ENCODE results near the gene LRBA.
"Not testable (repeated sequence)": the region's sequence is repeated elsewhere in the genome, so short reads cannot be mapped to it uniquely, and the experiment has no call there.

LRBA gene

DNA sequence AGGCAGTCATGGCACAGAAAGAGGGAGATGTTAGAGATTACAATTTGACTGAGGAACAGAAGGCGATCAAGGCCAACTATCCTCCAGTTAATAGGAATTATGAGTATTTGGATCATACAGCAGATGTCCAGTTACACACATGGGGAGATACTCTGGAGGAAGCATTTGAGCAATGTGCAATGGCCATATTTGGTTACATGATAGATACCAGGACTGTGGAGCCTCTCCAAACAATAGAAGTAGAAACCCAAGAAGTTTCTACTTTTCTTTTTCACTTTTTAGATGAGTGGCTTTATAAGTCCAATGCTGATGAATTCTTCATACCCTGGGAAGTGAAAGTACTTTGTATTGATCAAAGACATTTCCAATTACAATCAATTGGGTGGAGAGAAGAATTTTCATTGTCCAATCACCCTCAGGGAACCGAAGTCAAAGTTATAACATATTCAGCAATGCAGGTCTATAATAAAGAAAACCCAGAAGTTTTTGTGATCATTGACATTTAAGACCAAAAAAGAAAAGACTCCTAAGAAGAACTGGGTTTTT, 294.0 kb downstream of the LRBA start:
- no peak for DNase-seq

DNA sequence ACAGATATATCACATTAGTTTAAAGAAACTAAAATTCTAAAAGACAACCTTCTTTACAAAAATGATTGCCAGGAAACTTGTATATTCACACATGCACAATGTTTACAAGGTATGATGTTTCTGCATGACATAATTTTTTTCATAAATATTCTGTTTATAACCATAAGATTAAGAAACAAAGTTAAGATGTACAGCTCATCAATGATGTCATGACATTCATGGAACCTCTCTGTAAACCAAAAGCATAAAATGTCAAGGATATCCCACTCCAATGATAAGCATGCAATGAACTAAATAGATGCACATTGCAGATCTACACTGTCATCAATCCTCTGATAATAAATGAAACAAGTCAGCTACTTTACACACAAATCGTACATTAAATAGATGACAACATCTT, 297.1 kb downstream of the LRBA start:
- DNase-seq: no peak

DNA sequence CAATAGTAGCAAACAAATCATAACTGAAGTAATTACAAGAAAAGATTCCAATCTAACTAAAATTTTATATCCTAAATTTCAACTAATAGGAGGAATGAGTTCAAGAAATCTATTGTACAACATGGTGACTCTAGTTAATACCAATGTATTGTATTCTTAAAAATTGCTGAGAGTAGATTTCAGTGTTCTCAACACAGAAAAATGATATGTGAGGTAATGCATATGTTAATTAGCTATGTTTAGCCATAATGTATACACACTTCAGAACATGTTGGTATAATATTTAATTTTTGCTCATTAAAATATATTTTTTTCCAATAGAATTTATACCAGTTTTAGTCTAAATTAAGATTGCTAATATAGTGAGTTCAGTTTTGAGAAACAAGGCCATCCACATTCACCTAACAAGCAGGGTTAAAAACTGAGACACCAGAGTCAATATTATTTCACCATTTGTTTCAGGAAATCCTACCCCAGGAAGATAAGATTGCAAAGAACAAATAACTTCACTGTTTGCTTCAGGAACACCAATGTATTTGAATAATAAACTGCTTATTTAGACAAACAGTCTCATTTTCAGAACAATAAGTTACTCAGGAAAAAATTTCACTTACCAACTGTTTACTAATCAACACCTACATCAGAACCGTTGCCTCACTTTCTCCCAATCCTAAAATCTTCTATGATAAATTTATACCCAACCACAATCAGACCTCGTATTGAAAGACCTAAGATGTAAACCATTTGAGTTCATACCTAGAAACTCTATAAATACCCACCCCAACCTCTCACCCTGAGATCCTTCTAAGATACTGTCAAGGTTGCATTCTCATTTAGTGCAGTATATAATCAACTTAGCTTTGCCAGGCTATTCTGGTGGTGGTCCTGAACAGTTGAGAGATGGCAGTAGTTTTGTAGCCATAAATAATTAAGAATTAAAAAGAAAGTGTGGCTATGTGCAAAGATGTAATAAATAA, 300.3 kb downstream of the LRBA start:
- DNase-seq: no peak

DNA sequence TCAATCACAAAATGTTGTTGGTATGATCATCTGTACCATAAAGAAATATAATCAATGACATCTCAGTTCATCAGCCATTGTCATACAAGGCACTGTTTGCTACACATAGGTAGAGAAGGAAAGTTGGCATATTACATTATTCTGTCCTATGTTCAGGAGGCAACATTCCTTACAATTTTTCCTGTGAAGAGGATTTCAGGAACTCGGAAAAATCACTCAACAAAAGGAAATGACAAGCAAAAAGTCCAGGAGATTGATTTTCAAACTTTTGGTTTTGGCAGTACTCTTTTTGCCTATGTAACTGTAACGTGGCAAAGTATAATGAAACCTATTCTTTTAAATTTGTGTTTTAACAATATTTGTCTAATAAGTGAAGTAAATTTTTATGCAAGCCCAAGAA, 301.8 kb downstream of the LRBA start:
- no peak for DNase-seq

DNA sequence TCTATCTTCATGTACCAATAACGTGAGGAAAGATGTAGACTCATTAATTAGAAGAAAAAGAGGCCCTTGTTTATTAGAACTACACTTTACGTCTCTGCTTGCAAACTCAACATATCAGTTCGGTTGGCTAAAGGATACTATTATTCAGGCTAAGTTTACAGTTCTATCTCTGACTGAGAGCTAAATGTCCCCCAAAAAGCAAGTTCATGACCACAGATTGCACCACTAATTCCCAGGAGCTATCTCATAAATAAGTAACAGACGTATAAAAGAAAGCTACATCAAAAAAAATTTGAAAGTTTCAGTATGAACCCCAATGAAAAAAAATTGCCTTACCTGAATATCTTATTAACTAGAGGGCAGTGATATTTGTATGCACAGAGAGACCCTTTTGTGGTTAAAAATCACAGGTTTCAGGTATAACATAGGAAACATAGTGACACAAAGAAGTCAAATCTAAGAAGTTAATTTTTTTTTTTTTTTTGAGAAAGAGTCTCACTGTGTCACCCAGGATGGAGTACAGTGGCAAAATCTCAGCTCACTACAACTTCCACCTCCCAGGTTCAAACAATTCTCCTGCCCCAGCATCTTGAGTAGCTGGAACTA, 304.2 kb downstream of the LRBA start:
- no peak for DNase-seq

DNA sequence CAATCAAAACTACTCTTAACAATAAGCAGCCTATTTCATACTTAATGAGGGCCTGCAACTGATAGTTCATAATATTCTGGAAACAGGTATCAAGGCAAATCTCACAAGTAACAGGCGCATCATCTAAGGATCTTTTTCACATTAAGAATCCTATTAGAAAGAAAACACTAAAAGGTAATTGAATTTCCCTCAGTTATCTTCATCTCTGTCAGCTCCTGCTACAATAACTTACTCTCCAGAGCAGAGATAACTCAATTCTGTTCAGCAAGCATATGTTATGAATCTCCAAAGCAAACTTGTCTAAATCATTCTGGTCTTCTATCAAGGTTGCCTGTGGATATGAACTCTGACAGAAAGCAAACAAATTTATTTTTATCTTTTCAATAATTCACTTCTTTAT, 307.1 kb downstream of the LRBA start:
- DNase-seq: no peak

DNA sequence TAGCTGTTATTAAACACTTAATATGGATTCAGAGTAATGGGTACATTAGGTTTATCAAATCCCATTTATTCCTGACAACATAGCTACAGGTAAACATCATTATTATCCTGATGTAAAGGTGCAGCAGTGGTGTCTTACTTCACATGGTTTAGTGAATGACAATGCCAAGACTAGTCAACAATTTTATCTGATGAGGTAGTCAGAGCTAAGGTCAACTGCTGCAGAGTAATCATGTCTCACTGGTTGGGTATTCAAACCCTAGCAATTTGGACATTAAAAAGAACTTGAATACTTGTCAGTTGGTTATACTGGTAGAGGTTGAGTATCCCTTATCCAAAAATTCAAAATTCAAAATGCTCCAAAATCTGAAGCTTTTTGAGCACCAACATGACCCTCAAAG, 315.5 kb downstream of the LRBA start:
- DNase-seq: no peak

DNA sequence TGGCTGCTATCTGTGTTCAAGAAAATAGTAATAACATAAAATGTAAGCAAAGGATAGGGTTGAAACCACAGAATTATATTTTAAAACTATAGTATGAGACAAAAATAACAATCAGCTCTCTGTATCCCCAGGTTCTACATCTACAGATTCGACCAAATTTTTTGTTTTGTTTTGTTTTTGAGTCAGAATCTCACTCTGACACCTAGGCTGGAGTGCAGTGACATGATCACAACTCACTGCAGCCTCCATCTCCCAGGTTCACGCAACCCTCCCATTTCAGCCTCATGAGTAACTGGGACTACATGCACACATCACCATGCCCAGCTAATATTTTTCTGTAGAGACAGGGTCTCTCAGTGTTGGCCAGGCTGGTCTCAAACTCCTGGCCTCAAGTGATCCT, 319.9 kb downstream of the LRBA start:
- DNase-seq: no peak

DNA sequence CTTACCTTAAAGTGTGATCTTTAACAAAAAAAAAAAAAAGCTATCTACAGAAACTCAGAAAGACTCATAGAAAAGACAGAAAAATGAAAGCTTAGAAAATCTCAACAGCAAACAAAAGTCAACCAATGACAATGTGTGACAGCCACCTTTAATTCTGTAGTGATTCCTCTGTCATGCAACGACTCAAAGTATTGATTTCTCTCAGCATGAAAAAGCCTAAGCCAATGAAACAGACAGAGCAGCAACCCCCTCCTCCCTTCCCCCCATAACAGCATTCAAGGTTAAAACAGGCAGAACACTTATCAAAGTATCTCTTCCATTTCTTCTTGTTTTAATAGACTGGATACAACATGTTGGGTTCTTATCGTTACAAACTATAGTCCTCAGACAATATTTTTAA, 320.6 kb downstream of the LRBA start:
- DNase-seq: no peak

DNA sequence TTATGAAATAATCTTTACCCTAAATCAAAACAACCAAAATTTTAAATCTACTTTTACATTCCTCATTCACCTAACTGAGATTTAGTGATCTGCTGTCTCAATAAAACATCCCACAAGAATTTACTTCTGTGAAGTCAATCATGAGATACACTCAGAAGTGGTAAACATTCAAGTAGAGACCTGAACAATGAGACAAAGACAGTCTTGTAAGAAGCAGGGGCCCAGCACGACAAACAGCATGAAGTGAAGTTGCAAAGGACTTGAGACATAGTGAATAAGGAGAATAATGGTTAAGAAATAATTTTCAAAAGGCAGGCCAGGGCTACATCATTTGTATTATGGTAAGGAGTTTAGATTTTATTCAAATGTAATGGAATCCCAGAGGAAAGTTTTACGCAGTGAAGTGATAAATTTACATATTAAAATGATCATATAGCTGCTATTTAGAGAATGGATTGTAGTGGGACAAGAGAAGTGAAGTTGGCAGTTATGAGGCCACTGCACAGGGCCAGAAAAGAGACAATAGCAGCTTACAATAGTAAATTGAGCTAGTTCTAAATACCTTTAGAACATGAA, 331.2 kb downstream of the LRBA start:
- DNase-seq: no peak

DNA sequence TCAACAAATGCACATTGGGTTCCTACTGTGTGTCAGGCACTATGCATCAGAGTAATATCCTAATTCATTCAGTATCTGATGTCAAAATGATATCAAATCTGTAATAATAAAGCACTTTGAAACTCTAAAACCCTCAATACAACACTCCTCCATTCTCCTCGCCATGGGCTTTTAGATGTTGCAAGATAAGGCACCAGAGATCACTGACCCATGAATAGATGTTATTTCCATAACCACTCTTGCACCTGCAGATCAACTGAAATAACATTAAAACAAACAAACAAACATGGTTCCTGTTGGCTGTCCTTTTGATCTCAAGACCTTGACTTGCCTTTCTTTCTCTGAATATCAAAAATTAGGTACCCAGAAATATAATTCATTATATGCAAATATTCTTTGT, 333.0 kb downstream of the LRBA start:
- no peak for DNase-seq

DNA sequence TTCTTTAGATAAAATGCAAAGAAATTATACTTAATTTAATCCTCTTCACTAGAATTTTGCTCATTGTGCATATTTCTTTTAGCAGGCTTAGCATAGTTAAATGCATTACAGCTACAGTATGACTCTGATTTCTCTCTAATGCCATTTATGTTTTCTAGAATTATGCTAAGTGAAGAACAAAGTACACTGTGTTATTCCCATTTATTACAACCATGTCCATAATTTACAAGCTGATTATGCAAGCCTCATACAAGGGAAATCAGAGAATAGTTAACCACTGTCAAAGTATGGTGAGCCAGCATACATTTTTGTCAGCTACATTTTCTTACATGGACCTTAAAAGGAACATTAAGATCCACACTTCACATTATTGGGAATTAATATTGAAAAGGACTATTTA, 334.0 kb downstream of the LRBA start:
- no peak for DNase-seq

DNA sequence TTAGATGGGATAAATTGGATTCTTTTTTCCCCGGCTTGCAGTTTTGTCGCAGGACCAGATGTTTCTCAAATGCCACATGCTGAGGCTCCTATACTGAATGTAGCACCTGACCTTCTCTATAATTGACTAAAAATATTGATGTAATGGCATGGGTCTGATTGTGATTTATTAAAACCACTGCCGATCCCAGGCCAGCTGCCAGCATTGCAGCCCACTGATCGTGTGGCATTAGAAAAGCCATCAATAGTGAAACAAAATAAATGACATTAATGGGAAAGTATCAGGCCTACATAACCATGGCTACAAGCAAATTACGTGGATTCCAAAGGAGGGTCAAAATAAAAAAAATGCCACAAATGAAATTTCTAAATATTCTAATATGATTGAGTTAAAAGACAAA, 334.4 kb downstream of the LRBA start:
- no peak for DNase-seq

DNA sequence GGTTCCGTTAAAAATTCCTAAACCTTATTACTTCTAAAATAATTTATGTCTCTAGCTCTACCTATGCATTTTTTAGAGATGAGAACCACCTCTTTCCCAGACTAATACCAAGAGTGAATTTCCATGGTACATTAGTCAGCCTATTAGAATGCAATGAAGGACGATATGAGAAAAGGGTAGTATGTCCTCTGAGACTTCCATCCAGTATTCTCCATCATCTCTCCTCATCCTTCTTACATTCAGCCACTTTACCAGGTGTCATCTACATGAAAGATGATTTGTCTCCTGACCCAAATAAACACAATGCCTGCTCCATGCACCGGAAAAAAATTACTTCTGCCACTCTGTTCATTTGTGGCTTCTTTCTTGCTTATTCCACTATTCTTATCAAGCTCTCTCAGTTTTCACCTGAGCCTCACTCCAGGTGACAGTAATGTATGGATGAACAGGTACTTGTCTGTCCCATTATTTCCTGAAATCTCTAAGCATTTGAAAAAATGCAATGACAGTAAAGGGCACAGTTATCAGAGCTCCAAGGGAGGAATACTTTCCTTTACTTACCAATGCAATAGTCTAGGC, 335.2 kb downstream of the LRBA start:
- DNase-seq: no peak

DNA sequence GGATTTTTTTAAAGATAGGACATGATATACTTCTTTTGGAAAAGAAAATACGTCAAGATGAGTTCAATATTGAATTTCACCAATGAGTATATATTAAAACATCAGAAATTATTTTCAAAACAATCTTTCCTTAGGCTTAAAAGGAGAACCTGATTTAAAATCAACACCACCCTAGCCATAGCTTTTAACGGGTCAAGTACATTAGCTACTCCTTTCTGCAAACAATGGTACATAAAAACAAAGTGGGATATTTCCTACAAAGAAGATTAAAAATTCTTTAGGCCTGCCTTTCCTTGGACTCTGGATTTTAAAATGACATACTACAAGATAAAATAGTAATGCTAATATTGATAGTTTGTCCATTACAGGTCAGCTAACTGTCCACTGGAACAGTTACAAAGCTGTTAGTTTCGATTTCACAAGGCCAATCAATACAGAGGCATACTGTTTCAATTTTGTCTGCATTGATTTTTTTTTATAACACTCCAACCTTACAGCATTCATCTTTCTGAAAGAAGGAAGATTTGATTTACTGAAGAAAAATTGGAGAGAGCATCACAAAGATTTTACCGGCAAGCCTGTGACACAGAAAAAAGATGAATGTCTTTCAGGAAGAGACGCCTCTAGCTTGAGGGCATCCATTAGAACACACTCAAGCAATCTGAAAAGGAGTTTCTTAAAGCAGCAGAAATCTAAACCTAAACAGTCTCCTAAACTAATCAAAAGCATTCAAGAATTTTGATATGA, 335.9 kb downstream of the LRBA start:
- DNase-seq: no peak

DNA sequence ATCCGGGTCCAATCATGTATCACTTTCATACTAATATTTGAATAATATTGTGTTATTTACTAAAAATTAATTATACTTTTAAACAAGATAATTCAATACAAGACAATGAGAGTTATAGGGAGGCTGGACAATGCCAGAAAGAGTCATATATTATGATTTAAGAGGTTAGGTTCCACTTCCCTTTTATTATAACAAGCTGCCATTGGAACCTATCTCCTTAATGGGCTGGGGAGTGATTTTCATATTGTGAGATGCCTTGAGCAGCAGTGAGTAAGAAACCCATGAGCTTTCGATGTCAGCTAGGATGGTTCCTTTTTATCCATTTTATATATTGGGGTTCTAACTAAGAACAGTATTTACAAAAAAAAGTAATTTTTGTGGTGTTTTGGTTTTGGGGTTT, 341.3 kb downstream of the LRBA start:
- DNase-seq: no peak

DNA sequence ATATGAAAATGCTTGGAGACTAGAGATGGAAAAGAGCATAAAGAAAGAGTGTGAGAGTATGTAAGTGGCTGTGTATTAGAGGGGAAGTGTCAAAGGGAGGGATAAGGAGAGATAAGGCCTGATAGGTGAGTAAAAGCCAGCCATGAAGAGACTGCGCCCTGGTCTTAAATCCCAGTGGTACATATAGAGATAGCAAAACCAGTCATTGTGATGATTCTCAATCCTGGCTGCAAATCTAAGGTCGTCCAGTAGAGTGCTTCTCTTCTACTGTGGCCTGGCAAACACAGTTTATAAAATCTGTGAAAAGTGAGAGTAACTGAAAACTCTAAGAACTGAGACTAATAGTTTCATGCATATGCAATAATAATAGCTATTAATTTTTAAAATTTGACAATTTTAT, 346.3 kb downstream of the LRBA start:
- DNase-seq: no peak

DNA sequence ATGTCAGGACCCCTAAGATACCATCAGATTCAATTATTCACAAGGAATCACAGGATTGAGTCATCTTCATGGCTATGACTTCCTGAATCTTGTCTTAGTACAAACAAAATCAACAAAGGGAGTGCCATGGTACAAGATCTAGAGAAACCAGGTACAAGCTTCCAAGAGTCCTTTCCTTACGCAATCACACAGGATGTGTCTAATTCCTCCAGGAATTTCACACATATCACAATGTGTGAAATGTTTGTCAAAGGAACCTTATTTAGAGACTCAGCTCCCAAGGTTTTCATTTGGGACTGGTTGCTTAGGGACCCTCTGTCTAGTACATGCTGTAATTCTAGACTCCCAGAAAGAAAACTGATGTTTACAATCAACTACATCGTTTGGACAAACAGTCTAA, 350.1 kb downstream of the LRBA start:
- DNase-seq: no peak

DNA sequence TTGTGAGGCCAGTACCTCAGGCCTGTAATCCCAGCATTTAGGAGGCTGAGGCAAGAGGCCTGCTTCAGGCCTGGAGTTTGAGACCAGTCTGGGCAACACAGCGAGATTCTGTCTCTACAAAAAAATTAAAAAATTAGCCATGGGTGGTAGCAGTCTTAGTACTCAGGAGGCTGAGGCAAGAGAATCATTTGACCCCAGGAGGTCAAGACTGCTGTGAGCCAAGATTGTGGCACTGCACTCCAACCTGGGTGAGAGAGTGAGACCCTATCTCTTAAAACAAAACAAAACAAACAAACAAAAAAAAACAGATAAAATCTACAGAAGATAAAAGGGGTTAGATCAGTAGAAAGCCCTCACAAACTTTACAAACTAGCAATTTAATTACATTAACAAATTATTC, 352.4 kb downstream of the LRBA start:
- no peak for DNase-seq

DNA sequence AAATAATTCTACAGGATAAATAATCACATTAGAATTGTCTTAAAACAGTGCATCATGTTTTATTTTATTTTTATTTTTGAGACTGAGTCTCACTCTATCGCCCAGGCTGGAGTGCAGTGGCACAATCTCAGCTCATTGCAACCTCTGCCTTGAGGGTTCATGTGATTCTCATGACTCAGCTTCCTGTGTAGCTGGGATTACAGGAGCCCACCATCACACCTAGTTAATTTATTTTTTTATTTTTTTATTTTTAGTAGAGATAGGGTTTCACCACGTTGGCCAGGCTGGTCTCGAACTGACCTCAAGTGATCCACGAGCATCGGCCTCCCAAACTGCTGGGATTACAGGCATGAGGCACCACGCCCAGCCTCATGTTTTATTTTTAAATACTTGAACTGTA, 353.5 kb downstream of the LRBA start:
- DNase-seq: not testable (repeated sequence)

DNA sequence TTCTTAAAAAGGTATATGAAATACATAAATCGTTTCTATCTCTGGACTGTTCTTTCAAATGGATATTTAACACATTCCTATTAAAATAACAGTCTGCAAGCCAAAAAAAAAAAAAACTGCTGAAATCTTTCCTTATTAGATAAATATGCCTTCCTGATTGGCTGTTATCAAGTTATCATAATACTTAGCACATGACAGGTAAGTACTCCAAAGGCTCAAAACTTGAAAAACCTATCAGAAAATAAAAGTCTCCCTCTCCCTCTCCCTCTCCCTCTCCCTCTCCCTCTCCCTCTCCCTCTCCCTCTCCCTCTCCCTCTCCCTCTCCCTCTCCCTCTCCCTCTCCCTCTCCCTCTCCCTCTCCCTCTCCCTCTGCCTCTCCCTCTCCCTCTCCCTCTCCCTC, 356.8 kb downstream of the LRBA start:
- not testable (repeated sequence) for DNase-seq

DNA sequence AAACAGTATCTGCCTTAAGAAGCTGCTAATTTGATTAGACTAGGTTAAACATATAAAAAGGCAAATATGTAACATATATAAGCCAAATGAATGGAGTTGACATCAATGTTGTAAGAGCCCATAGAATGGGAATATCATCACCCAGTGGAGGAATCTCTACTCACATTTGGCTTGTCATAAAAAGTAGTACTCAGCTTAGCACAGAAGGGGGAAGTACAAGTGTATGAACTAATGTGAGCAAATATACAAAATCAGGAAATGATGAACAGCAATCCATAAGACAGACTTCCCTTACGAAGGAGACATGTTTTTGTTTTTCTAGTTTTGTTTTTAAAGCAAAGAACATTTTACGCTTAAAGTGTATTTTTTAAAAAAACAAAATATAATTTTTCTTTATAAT, 358.2 kb downstream of the LRBA start:
- no peak for DNase-seq

DNA sequence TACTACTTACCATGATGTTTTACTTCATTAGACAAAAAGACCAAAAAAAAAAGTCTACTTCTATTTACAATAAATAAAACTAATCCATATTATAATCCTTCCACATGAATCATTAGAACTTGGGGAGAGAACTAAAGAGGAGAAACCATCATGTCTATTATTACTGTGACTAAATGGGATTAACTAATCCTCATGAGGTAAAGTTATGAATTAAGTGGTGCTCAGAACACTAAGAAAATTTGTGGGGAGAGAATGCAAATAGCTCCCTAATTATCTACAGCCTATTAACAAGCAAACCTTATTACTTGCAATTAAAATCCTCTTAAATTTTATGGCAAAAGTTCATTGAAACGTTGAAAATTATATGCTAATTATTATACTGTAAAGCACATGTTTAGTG, 364.3 kb downstream of the LRBA start:
- no peak for DNase-seq

Measured in activated CD4-positive, alpha-beta T cell treated with anti-CD3 and anti-CD28 coated beads for 4 hours (primary cell).